HepG2 (cell line): ENCODE results near the gene NAALADL1. TPM values are rescaled to one million over a fixed set of nuclear protein-coding genes. Genes with fewer than 3 reads are reported as not detected.

Source experiments
- CCDC6 ChIP-seq: sonication (generic); formaldehyde crosslinking; IDR thresholded peaks from 2 replicates; pipeline ENCODE4 v1.8.1; 2022; ENCODE audit warnings: mild to moderate bottlenecking, missing genetic modification reagents, moderate library complexity
- FOXK2 ChIP-seq: fragments of 450-650 bp; IDR thresholded peaks from 2 replicates; pipeline ENCODE4 v1.6.1; 2016
- GATAD1 ChIP-seq: IDR thresholded peaks from 2 replicates; pipeline ENCODE4 v1.6.1; 2016; ENCODE audit warnings: missing genetic modification reagents, missing compliant biosample characterization
- JUNB ChIP-seq: sonication (generic); formaldehyde crosslinking; IDR thresholded peaks from 2 replicates; pipeline ENCODE4 v1.8.0; 2022; ENCODE audit warnings: missing genetic modification reagents, mild to moderate bottlenecking, borderline replicate concordance
- KLF11 ChIP-seq: IDR thresholded peaks from 2 replicates; pipeline ENCODE4 v1.6.1; 2016; ENCODE audit warnings: missing compliant biosample characterization
- MATR3 ChIP-seq: sonication (generic); formaldehyde crosslinking; IDR thresholded peaks from 2 replicates; pipeline ENCODE4 v1.4.0; 2020; ENCODE audit warnings: missing genetic modification reagents
- MEIS2 ChIP-seq: sonication (generic); formaldehyde crosslinking; IDR thresholded peaks from 2 replicates; pipeline ENCODE4 v1.9.0; 2021; ENCODE audit warnings: mild to moderate bottlenecking, missing genetic modification reagents
- MIER2 ChIP-seq: IDR thresholded peaks from 2 replicates; pipeline ENCODE4 v1.6.1; 2016; ENCODE audit warnings: missing biosample characterization, missing genetic modification reagents
- MYNN ChIP-seq: sonication (generic); formaldehyde crosslinking; IDR thresholded peaks from 2 replicates; pipeline ENCODE4 v1.4.0; 2020; ENCODE audit warnings: mild to moderate bottlenecking, low read depth, missing genetic modification reagents
- NR2C2 ChIP-seq: sonication (generic); formaldehyde crosslinking; IDR thresholded peaks from 2 replicates; pipeline ENCODE4 v1.4.0; 2020; ENCODE audit warnings: missing genetic modification reagents, mild to moderate bottlenecking, moderate library complexity, borderline replicate concordance
- PRMT3 ChIP-seq: sonication (generic); formaldehyde crosslinking; IDR thresholded peaks from 2 replicates; pipeline ENCODE4 v1.8.1; 2022; ENCODE audit warnings: low read depth, mild to moderate bottlenecking, moderate library complexity, missing genetic modification reagents, borderline replicate concordance
- RARA ChIP-seq: IDR thresholded peaks from 2 replicates; pipeline ENCODE4 v1.6.1; 2016; ENCODE audit warnings: missing genetic modification reagents, missing compliant biosample characterization
- RXRB ChIP-seq: IDR thresholded peaks from 2 replicates; pipeline ENCODE4 v1.6.1; 2016; ENCODE audit warnings: borderline replicate concordance, missing genetic modification reagents, missing compliant biosample characterization
- SATB2 ChIP-seq: sonication (generic); formaldehyde crosslinking; IDR thresholded peaks from 2 replicates; pipeline ENCODE4 v1.5.0; 2020; ENCODE audit warnings: missing genetic modification reagents
- SIX1 ChIP-seq: sonication (generic); formaldehyde crosslinking; IDR thresholded peaks from 2 replicates; pipeline ENCODE4 v1.4.0; 2020; ENCODE audit warnings: missing genetic modification reagents, borderline replicate concordance
- SOX13 ChIP-seq, 3 experiments: fragments of 450-650 bp in 1 of 3; sonication (generic) in 1 of 3; formaldehyde crosslinking in 1 of 3; IDR thresholded peaks in 2 of 3; conservative IDR thresholded peaks in 1 of 3; 2 replicates each; pipeline versions ENCODE4 v1.5.0 to v1.6.1; 2016 to 2020; ENCODE audit warnings: antibody characterized with exemption in 1 of 3, mild to moderate bottlenecking in 1 of 3, missing compliant biosample characterization in 1 of 3, missing genetic modification reagents in 1 of 3, moderate library complexity in 1 of 3
- THYN1 ChIP-seq: sonication (generic); formaldehyde crosslinking; IDR thresholded peaks from 2 replicates; pipeline ENCODE4 v1.8.1; 2023; ENCODE audit warnings: low read depth, mild to moderate bottlenecking, moderate library complexity, missing genetic modification reagents, borderline replicate concordance
- ZNF121 ChIP-seq: sonication (generic); formaldehyde crosslinking; IDR thresholded peaks from 2 replicates; pipeline ENCODE4 v1.5.0; 2020; ENCODE audit warnings: mild to moderate bottlenecking, missing genetic modification reagents
- ZNF367 ChIP-seq: sonication (generic); formaldehyde crosslinking; IDR thresholded peaks from 2 replicates; pipeline ENCODE4 v1.4.0; 2020; ENCODE audit warnings: missing genetic modification reagents, borderline replicate concordance
- ZNF441 ChIP-seq: sonication (generic); formaldehyde crosslinking; IDR thresholded peaks from 2 replicates; pipeline ENCODE4 v1.7.0; 2021; ENCODE audit warnings: missing genetic modification reagents, borderline replicate concordance
- ZNF562 ChIP-seq: sonication (generic); formaldehyde crosslinking; IDR thresholded peaks from 2 replicates; pipeline ENCODE4 v1.8.0; 2022; ENCODE audit warnings: missing genetic modification reagents, borderline replicate concordance
- ZNF563 ChIP-seq: sonication (generic); formaldehyde crosslinking; IDR thresholded peaks from 2 replicates; pipeline ENCODE4 v1.8.0; 2022; ENCODE audit warnings: mild to moderate bottlenecking, moderate library complexity, missing genetic modification reagents
- ZNF577 ChIP-seq: sonication (generic); formaldehyde crosslinking; IDR thresholded peaks from 2 replicates; pipeline ENCODE4 v1.4.0; 2020; ENCODE audit warnings: mild to moderate bottlenecking, low read depth, missing genetic modification reagents, borderline replicate concordance
- ZNF766 ChIP-seq: sonication (generic); formaldehyde crosslinking; IDR thresholded peaks from 2 replicates; pipeline ENCODE4 v1.5.0; 2020; ENCODE audit warnings: missing genetic modification reagents, borderline replicate concordance
- polyA plus RNA-seq, 8 experiments: library from polyadenylated mRNA; depleted of rRNA in 3 of 8; stranded (reverse) in 7 of 8; unstranded in 1 of 8; fragments of >200 nt; fragmentation: Illumina TruSeq in 4 of 8; extraction: Trizol in 4 of 8; gene quantifications; 2 replicates each; pipeline versions ENCODE4 v1.2.1 to v1.2.3, GENCODE V29; 2011 to 2016; ENCODE audit warnings: low read depth in 4 of 8, missing spikeins in 1 of 8, mixed read lengths in 1 of 8; ENCODE audit not compliant: insufficient read depth in 1 of 8
- total RNA-seq, 5 experiments: library from RNA; depleted of rRNA; stranded (reverse); fragments of >200 nt; fragmentation: Illumina TruSeq; extraction: Trizol; gene quantifications; 2 replicates each; pipeline ENCODE4 v1.2.3, GENCODE V29; 2016; ENCODE audit warnings: low read depth in 1 of 5
- TF ChIP-seq, protein P1 (sequence below): IDR thresholded peaks from 2 replicates; pipeline ENCODE4 v1.6.1; 2016; ENCODE audit warnings: missing genetic modification reagents, missing compliant biosample characterization
- TF ChIP-seq, protein P2 (sequence below): sonication (generic); formaldehyde crosslinking; IDR thresholded peaks from 2 replicates; pipeline ENCODE4 v1.8.1; 2023; ENCODE audit warnings: missing genetic modification reagents, inconsistent platforms, borderline replicate concordance
- TF ChIP-seq, protein P3 (sequence below): sonication (generic); formaldehyde crosslinking; conservative IDR thresholded peaks from 2 replicates; pipeline ENCODE4 v1.5.0; 2020; ENCODE audit warnings: missing genetic modification reagents
- TF ChIP-seq, protein P4 (sequence below): sonication (generic); formaldehyde crosslinking; IDR thresholded peaks from 2 replicates; pipeline ENCODE4 v1.9.0; 2022; ENCODE audit warnings: low read depth, missing genetic modification reagents

Gene NAALADL1
- total and polyA plus RNA-seq, 2 of the 13 experiments (the other 11 are each of a cell fraction or from before 2014, with no cell fraction given) = 9.3 to 33.9 TPM

DNA sequence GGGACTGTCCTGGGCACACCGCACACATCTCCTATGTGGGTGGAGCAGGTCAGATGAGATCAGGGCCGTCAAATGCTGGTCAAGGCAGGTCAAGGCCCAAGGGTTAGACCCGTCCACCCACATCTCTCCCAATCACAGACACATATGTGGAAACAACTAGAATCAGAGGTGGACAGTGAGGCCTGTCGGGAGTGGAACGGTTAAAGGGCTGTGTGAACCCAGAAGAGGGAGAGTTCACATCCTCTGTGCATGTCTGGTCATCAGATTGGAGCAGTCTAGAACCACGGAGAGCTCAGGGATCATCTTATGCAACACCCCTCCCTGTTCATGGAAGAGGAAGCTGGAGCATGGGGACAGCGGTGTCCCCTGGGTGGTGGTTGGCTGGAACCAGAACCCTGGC lies 38.5 kb downstream of the NAALADL1 start (continued):
- TF ChIP-seq, protein P1, sequence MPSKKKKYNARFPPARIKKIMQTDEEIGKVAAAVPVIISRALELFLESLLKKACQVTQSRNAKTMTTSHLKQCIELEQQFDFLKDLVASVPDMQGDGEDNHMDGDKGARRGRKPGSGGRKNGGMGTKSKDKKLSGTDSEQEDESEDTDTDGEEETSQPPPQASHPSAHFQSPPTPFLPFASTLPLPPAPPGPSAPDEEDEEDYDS = no peak
- TF ChIP-seq KLF11 (CRISPR knock-in tag) = no peak
- TF ChIP-seq ZNF562 (CRISPR knock-in tag) = no peak
- no peak for TF ChIP-seq SATB2 (CRISPR knock-in tag)
- TF ChIP-seq MIER2 (CRISPR knock-in tag) = peak; percentile 84
- TF ChIP-seq, protein P2, sequence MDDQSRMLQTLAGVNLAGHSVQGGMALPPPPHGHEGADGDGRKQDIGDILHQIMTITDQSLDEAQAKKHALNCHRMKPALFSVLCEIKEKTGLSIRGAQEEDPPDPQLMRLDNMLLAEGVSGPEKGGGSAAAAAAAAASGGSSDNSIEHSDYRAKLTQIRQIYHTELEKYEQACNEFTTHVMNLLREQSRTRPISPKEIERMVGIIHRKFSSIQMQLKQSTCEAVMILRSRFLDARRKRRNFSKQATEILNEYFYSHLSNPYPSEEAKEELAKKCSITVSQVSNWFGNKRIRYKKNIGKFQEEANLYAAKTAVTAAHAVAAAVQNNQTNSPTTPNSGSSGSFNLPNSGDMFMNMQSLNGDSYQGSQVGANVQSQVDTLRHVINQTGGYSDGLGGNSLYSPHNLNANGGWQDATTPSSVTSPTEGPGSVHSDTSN (CRISPR knock-in tag) = no peak
- no peak for TF ChIP-seq ZNF441 (CRISPR knock-in tag)
- no peak for TF ChIP-seq GATAD1
- TF ChIP-seq, protein P3, sequence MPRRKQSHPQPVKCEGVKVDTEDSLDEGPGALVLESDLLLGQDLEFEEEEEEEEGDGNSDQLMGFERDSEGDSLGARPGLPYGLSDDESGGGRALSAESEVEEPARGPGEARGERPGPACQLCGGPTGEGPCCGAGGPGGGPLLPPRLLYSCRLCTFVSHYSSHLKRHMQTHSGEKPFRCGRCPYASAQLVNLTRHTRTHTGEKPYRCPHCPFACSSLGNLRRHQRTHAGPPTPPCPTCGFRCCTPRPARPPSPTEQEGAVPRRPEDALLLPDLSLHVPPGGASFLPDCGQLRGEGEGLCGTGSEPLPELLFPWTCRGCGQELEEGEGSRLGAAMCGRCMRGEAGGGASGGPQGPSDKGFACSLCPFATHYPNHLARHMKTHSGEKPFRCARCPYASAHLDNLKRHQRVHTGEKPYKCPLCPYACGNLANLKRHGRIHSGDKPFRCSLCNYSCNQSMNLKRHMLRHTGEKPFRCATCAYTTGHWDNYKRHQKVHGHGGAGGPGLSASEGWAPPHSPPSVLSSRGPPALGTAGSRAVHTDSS (CRISPR knock-in tag) = no peak
- no peak for TF ChIP-seq THYN1 (CRISPR knock-in tag)
- TF ChIP-seq RARA (CRISPR knock-in tag) = peak; percentile 75
- no peak for TF ChIP-seq JUNB
- TF ChIP-seq ZNF563 (CRISPR knock-in tag) = no peak
- TF ChIP-seq, protein P4, sequence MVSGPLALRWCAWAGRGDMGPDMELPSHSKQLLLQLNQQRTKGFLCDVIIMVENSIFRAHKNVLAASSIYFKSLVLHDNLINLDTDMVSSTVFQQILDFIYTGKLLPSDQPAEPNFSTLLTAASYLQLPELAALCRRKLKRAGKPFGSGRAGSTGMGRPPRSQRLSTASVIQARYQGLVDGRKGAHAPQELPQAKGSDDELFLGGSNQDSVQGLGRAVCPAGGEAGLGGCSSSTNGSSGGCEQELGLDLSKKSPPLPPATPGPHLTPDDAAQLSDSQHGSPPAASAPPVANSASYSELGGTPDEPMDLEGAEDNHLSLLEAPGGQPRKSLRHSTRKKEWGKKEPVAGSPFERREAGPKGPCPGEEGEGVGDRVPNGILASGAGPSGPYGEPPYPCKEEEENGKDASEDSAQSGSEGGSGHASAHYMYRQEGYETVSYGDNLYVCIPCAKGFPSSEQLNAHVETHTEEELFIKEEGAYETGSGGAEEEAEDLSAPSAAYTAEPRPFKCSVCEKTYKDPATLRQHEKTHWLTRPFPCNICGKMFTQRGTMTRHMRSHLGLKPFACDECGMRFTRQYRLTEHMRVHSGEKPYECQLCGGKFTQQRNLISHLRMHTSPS (CRISPR knock-in tag) = 0 out of 2 replicates have a peak, but pooled peaks have one; percentile 17
- peak; percentile 36; the same call in 1 of the 2 replicates for TF ChIP-seq NR2C2 (CRISPR knock-in tag)
- TF ChIP-seq MATR3 (CRISPR knock-in tag) = no peak
- TF ChIP-seq ZNF367 = no peak
- no peak for TF ChIP-seq SOX13 (IDR thresholded peaks at IDR 0.05)
- TF ChIP-seq SOX13 (CRISPR knock-in tag; conservative IDR thresholded peaks at IDR 0.05 in 1 of 2, IDR thresholded peaks at IDR 0.05 in 1 of 2) = no peak
- no peak for TF ChIP-seq MEIS2 (CRISPR knock-in tag)
- TF ChIP-seq PRMT3 (CRISPR knock-in tag) = no peak
- TF ChIP-seq ZNF766 = no peak
- no peak for TF ChIP-seq MYNN (CRISPR knock-in tag)
- no peak for TF ChIP-seq SIX1 (CRISPR knock-in tag)
- peak; percentile 43 for TF ChIP-seq RXRB (CRISPR knock-in tag)
- TF ChIP-seq ZNF577 (CRISPR knock-in tag) = no peak
- no peak for TF ChIP-seq CCDC6 (CRISPR knock-in tag)
- TF ChIP-seq FOXK2 = no peak
- no peak for TF ChIP-seq ZNF121 (CRISPR knock-in tag)
